ENCODE data around the gene HS6ST1. TPM values are rescaled to one million over a fixed set of nuclear protein-coding genes. Genes with fewer than 3 reads are reported as not detected.

HS6ST1 gene
- polyA plus RNA-seq, 3 donors = 18.9 to 20.6 (median 20.0) TPM

- 80 to 84% (median 82%) methylated on average over 6 of the region's 6 CpGs for WGBS, 3 donors
- H3K27ac ChIP-seq (ENCODE audit: low read depth, low read length) = no peak overlapping the region
Observed at GRCh38 chr2:128354726-128355470, 36.2 kb upstream of the HS6ST1 start.

- 93 to 96% (median 95%) methylated on average over 5 of the region's 5 CpGs for WGBS, 3 donors
Observed at GRCh38 chr2:128354161-128354560, 35.5 kb upstream of the HS6ST1 start.

GRCh38 chr2:128350736-128351135 lies 32.1 kb upstream of the HS6ST1 start:
- no peak overlapping the region for H3K27ac ChIP-seq (ENCODE audit: low read depth, low read length)
- 54 to 88% (median 73%) methylated on average over 1 of the region's 1 CpG for WGBS, 3 donors

More at GRCh38 chr2:128354161-128354560, 35.5 kb upstream of the HS6ST1 start:
- H3K27ac ChIP-seq (ENCODE audit: low read depth, low read length) = no peak overlapping the region

- H3K27ac ChIP-seq (ENCODE audit: low read depth, low read length) = no peak overlapping the region
- 72 to 87% (median 75%) methylated on average over 5 of the region's 5 CpGs for WGBS, 3 donors
Observed at GRCh38 chr2:128348701-128349100, 30.0 kb upstream of the HS6ST1 start.

GRCh38 chr2:128347701-128348539 lies 29.3 kb upstream of the HS6ST1 start:
- 46 to 58% (median 48%) methylated on average over 16 of the region's 16 CpGs for WGBS, 3 donors
- H3K27ac ChIP-seq (ENCODE audit: low read depth, low read length) = no peak overlapping the region

- 87 to 95% (median 91%) methylated on average over 11 to 14 of the region's 14 CpGs for WGBS, 3 donors
- no peak overlapping the region for H3K27ac ChIP-seq (ENCODE audit: low read depth, low read length)
Observed at GRCh38 chr2:128347171-128347558, 28.5 kb upstream of the HS6ST1 start.

- 86 to 96% (median 88%) methylated on average over 53 of the region's 53 CpGs for WGBS, 3 donors
- no peak overlapping the region for H3K27ac ChIP-seq (ENCODE audit: low read depth, low read length)
Observed at GRCh38 chr2:128346291-128347170, 27.9 kb upstream of the HS6ST1 start.

GRCh38 chr2:128345436-128346165 lies 26.9 kb upstream of the HS6ST1 start:
- no peak overlapping the region for H3K27ac ChIP-seq (ENCODE audit: low read depth, low read length)
- WGBS, 3 donors = 95 to 96% (median 95%) methylated on average over 42 to 43 of the region's 43 CpGs

- no peak overlapping the region for H3K27ac ChIP-seq (ENCODE audit: low read depth, low read length)
Observed at GRCh38 chr2:128344101-128344500, 25.4 kb upstream of the HS6ST1 start.

GRCh38 chr2:128343459-128343858 lies 24.8 kb upstream of the HS6ST1 start:
- H3K27ac ChIP-seq (ENCODE audit: low read depth, low read length) = no peak overlapping the region
- 57 to 88% (median 88%) methylated on average over 1 of the region's 1 CpG for WGBS, 3 donors

More at GRCh38 chr2:128344101-128344500, 25.4 kb upstream of the HS6ST1 start:
- 95 to 99% (median 96%) methylated on average over 3 of the region's 3 CpGs for WGBS, 3 donors

GRCh38 chr2:128342550-128342949 lies 23.9 kb upstream of the HS6ST1 start:
- WGBS, 3 donors = 75 to 82% (median 80%) methylated on average over 3 of the region's 3 CpGs
- H3K27ac ChIP-seq (ENCODE audit: low read depth, low read length) = no peak overlapping the region

GRCh38 chr2:128341621-128342020 lies 23.0 kb upstream of the HS6ST1 start:
- no peak overlapping the region for H3K27ac ChIP-seq (ENCODE audit: low read depth, low read length)
- 90 to 93% (median 92%) methylated on average over 3 of the region's 3 CpGs for WGBS, 3 donors

- H3K27ac ChIP-seq (ENCODE audit: low read depth, low read length) = no peak overlapping the region
- WGBS, 3 donors = 68 to 97% (median 94%) methylated on average over 2 of the region's 2 CpGs
Observed at GRCh38 chr2:128332091-128332634, 13.5 kb upstream of the HS6ST1 start.

GRCh38 chr2:128330583-128330982 lies 11.9 kb upstream of the HS6ST1 start:
- WGBS, 3 donors = 95 to 98% (median 97%) methylated on average over 5 of the region's 5 CpGs

GRCh38 chr2:128329607-128330006 lies 10.9 kb upstream of the HS6ST1 start:
- H3K27ac ChIP-seq (ENCODE audit: low read depth, low read length) = no peak overlapping the region
- 92 to 96% (median 92%) methylated on average over 6 of the region's 6 CpGs for WGBS, 3 donors

More at GRCh38 chr2:128330583-128330982, 11.9 kb upstream of the HS6ST1 start:
- H3K27ac ChIP-seq (ENCODE audit: low read depth, low read length) = no peak overlapping the region

GRCh38 chr2:128327180-128327964 lies 8.7 kb upstream of the HS6ST1 start:
- H3K27ac ChIP-seq (ENCODE audit: low read depth, low read length) = no peak overlapping the region
- WGBS, 3 donors = 91 to 95% (median 93%) methylated on average over 10 to 11 of the region's 11 CpGs

GRCh38 chr2:128326346-128326745 lies 7.7 kb upstream of the HS6ST1 start:
- 90 to 95% (median 93%) methylated on average over 4 of the region's 4 CpGs for whole genome bisulfite sequencing, 3 donors
- H3K27ac ChIP-seq (ENCODE audit: low read depth, low read length) = no peak overlapping the region
